Suprapubic skin (tissue), 3 donors: ENCODE measurements around the gene BNC2.

Experiments used
- CTCF ChIP-seq, 2 donors: fragments of 200-600 bp in 1 of 2; fragments of 450-650 bp in 1 of 2; sonication (generic) in 1 of 2; IDR thresholded peaks; one replicate each; pipeline ENCODE4 v1.5.1; 2016 to 2019; ENCODE audit warnings: antibody characterized with exemption in 2 of 2, mild to moderate bottlenecking in 1 of 2, moderate library complexity in 1 of 2
- EP300 ChIP-seq: sonication (generic); formaldehyde crosslinking; IDR thresholded peaks from one replicate; pipeline ENCODE4 v1.6.1; 2017; ENCODE audit warnings: antibody characterized with exemption
- POLR2A ChIP-seq, 2 donors: fragments of 450-650 bp; IDR thresholded peaks; one replicate each; pipeline ENCODE4 v1.6.1; 2017; ENCODE audit warnings: antibody characterized with exemption in 2 of 2, mild to moderate bottlenecking in 2 of 2, moderate library complexity in 2 of 2

GRCh38 chr9:16668734-16669295 is 201.7 kb downstream of the BNC2 start:
- TF ChIP-seq CTCF (IDR thresholded peaks at IDR 0.05) = no peak
- TF ChIP-seq POLR2A (IDR thresholded peaks at IDR 0.05) = no peak
- no peak for TF ChIP-seq EP300
